A549 (cell line): ENCODE measurements around the gene ATP8A2. TPM values are rescaled to one million over a fixed set of nuclear protein-coding genes. Genes with fewer than 3 reads are reported as not detected.

Source experiments
- ATAC-seq, 2 experiments: fragments of 200-7000 bp in 1 of 2; fragments of >200 bp in 1 of 2; cut with Nextera tagmentation in 1 of 2; cut with Tn5 transposase in 1 of 2; 3 replicates each; pipeline versions ENCODE4 v1.8.0 to v1.9.1; 2018 to 2020; ENCODE audit warnings: mild to moderate bottlenecking in 1 of 2, moderate library complexity in 1 of 2
- CTCF ChIA-PET: fragments of 300-600 bp; sonication (Branson Sonifier 250); formaldehyde crosslinking; extraction: SDS; loops from one replicate; lab custom pipeline; 2021; ENCODE audit warnings: antibody characterized with exemption, inconsistent platforms; lab: Yijun Ruan, JAX
- POLR2A ChIA-PET: fragments of 350-600 bp; formaldehyde crosslinking; extraction: SDS; loops from one replicate; lab custom pipeline; 2021; ENCODE audit warnings: antibody characterized with exemption, inconsistent platforms; lab: Yijun Ruan, JAX
- DNase-seq, 2 experiments: peaks; one replicate each; pipeline versions ENCODE4 v3.0.0 to v3.0.0-alpha.2; 2011 to 2016; ENCODE audit warnings: low read depth in 1 of 2, low spot score in 1 of 2
- FAIRE-seq: peaks from 2 replicates; lab custom pipeline; 2011; peaks lifted over from hg19 to GRCh38; lab: Jason Lieb, UNC
- H3K27ac ChIP-seq, 2 experiments: fragments of >200 bp; sonication (Bioruptor Twin); formaldehyde crosslinking; 3 replicates each; pipeline ENCODE4 v1.5.1; 2016 to 2017
- H3K4me1 ChIP-seq: fragments of >200 bp; sonication (Bioruptor Twin); formaldehyde crosslinking; 3 replicates; pipeline ENCODE4 v1.6.1; 2016
- H3K4me2 ChIP-seq: fragments of >200 bp; sonication (Bioruptor Twin); formaldehyde crosslinking; 3 replicates; pipeline ENCODE4 v1.6.1; 2016
- H3K4me3 ChIP-seq: fragments of >200 bp; sonication (Bioruptor Twin); formaldehyde crosslinking; 3 replicates; pipeline ENCODE4 v1.5.1; 2016
- H3K9me3 ChIP-seq: fragments of >200 bp; sonication (Bioruptor Twin); formaldehyde crosslinking; 3 replicates; pipeline ENCODE4 v1.6.1; 2016
- CBX2 ChIP-seq: fragments of 200-600 bp; sonication (generic); IDR thresholded peaks from 2 replicates; pipeline ENCODE4 v1.6.1; 2016; ENCODE audit warnings: low read depth, mild to moderate bottlenecking, borderline replicate concordance
- E2F6 ChIP-seq: IDR thresholded peaks from 2 replicates; pipeline ENCODE4 v1.6.1; 2012; ENCODE audit warnings: low read depth, borderline replicate concordance
- FOSL2 ChIP-seq, 2 experiments: fragments of 450-650 bp in 1 of 2; fragments of >200 bp in 1 of 2; sonication (Bioruptor Twin) in 1 of 2; formaldehyde crosslinking; IDR thresholded peaks; 2 replicates each; pipeline versions ENCODE4 v1.5.0 to v1.6.1; 2016 to 2020; ENCODE audit warnings: mild to moderate bottlenecking in 1 of 2, moderate library complexity in 1 of 2
- FOXS1 ChIP-seq: fragments of 250-450 bp; sonication (Bioruptor Pico); IDR thresholded peaks from 2 replicates; pipeline ENCODE4 v1.5.0; 2020; ENCODE audit warnings: mild to moderate bottlenecking, moderate library complexity
- HOXB13 ChIP-seq: fragments of 250-450 bp; sonication (Bioruptor Pico); IDR thresholded peaks from 2 replicates; pipeline ENCODE4 v1.5.0; 2020; ENCODE audit warnings: low read depth, mild to moderate bottlenecking, moderate library complexity
- HOXB5 ChIP-seq: fragments of 250-450 bp; sonication (Bioruptor Pico); IDR thresholded peaks from 2 replicates; pipeline ENCODE4 v1.5.0; 2020; ENCODE audit warnings: mild to moderate bottlenecking, moderate library complexity
- MAFK ChIP-seq: fragments of 450-650 bp; IDR thresholded peaks from 2 replicates; pipeline ENCODE4 v1.6.1; 2014; ENCODE audit not compliant: partially characterized antibody
- NFE2L2 ChIP-seq: fragments of 150-350 bp; conservative IDR thresholded peaks from 2 replicates; pipeline ENCODE4 v1.6.1; 2014; ENCODE audit warnings: low read length
- NPAS2 ChIP-seq: fragments of 250-450 bp; sonication (Bioruptor Pico); IDR thresholded peaks from 2 replicates; pipeline ENCODE4 v1.8.0; 2022; ENCODE audit warnings: mild to moderate bottlenecking, moderate library complexity, borderline replicate concordance
- NR3C1 ChIP-seq: fragments of >200 bp; sonication (Bioruptor Twin); formaldehyde crosslinking; IDR thresholded peaks from 3 replicates; pipeline ENCODE4 v1.6.1; 2017
- RAD21 ChIP-seq, 2 experiments: fragments of >200 bp in 1 of 2; sonication (Bioruptor Twin) in 1 of 2; formaldehyde crosslinking in 1 of 2; IDR thresholded peaks in 1 of 2; conservative IDR thresholded peaks in 1 of 2; 2 replicates in 1 of 2; 3 replicates in 1 of 2; pipeline ENCODE4 v1.6.1; 2012 to 2018; ENCODE audit warnings: inconsistent platforms in 1 of 2
- RFX5 ChIP-seq: fragments of 450-650 bp; IDR thresholded peaks from 2 replicates; pipeline ENCODE4 v1.7.1; 2014; ENCODE audit warnings: antibody characterized with exemption, mild to moderate bottlenecking, moderate library complexity
- TP53 ChIP-seq: fragments of 250-450 bp; sonication (Bioruptor Pico); IDR thresholded peaks from 2 replicates; pipeline ENCODE4 v1.5.0; 2021; ENCODE audit warnings: mild to moderate bottlenecking, moderate library complexity
- ZNF302 ChIP-seq: fragments of 250-450 bp; sonication (Bioruptor Pico); IDR thresholded peaks from 2 replicates; pipeline ENCODE4 v1.9.0; 2021; ENCODE audit warnings: inconsistent platforms, mild to moderate bottlenecking, moderate library complexity
- WGBS: methylation state at CpG from one replicate; pipeline ENCODE4 v1.1.6; 2017; ENCODE audit errors: missing lambda C conversion rate; 5-methylcytosine and 5-hydroxymethylcytosine counted together
- polyA plus RNA-seq, 4 experiments: library from polyadenylated mRNA; depleted of rRNA in 3 of 4; stranded (reverse); fragments of >200 nt; fragmentation: RNase III in 1 of 4; extraction: RNeasy Plus Mini Kit Qiagen cat#74134 plus additional on column Dnase treatment in 1 of 4; gene quantifications; 2 replicates in 3 of 4; 3 replicates in 1 of 4; pipeline ENCODE4 v1.2.3, GENCODE V29; 2011 to 2017
- TF ChIP-seq, protein P1 (sequence below): fragments of 150-350 bp; IDR thresholded peaks from 2 replicates; pipeline ENCODE4 v1.6.1; 2014; ENCODE audit warnings: low read depth, mild to moderate bottlenecking, low read length
- TF ChIP-seq, protein P2 (sequence below): fragments of 250-450 bp; sonication (Bioruptor Pico); IDR thresholded peaks from 2 replicates; pipeline ENCODE4 v1.5.0; 2020; ENCODE audit warnings: low read depth, mild to moderate bottlenecking, moderate library complexity

The ATP8A2 gene
- polyA plus RNA-seq, 2 of the 4 experiments (the other 2 are of a cell fraction) = 0.03 TPM; not detected in 1

- FAIRE-seq (no peak), ATAC-seq (no peak), DNase-seq (no peak)
- no peak overlapping the region for H3K4me3 ChIP-seq
- 8% methylated on average over 5 of the region's 7 CpGs for WGBS
- H3K9me3 ChIP-seq = no peaks in the 10 kb centered on the region
- H3K4me2 ChIP-seq = no peak overlapping the region
- TF ChIP-seq MAFK (no peak), RFX5 (no peak), ZNF302 (no peak)
- ChIA-PET POLR2A (no interaction called here), CTCF (no interaction called here)
- H3K4me1 ChIP-seq = no peaks in the 10 kb centered on the region
- no peak overlapping the region for H3K27ac ChIP-seq
Observed at GRCh38 chr13:25453850-25454365, 82.1 kb downstream of the ATP8A2 start.

DNA sequence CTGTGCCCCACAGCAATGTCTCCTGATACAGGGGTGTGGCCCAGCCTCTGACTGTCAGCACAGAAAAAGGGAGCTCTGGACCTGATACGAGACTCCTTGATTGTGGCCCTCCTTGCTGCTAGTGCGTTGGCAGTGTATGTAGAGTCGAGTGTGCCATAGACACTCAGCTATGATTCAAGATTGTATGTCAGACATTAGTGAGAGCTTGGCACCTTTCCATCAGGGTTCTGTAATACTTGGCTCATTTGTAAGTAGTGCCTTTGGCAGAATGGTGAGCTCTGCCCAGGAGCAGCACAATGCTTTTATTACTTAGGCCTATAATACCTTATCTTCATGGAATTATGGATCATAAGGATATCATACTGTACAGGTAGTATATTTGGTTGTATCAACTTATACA lies 83.4 kb downstream of the ATP8A2 start:
- TF ChIP-seq NR3C1 = no peak
- TF ChIP-seq CBX2 = no peak
- TF ChIP-seq FOSL2 (IDR thresholded peaks at IDR 0.05) = no peak
- no peak for TF ChIP-seq FOSL2 (CRISPR knock-in tag; IDR thresholded peaks at IDR 0.05)
- no peak for TF ChIP-seq NFE2L2
- TF ChIP-seq MAFK = no peak
- no peak for TF ChIP-seq E2F6
- TF ChIP-seq HOXB13 = no peak
- TF ChIP-seq FOXS1 (CRISPR knock-in tag) = no peak
- no peak for TF ChIP-seq HOXB5
- POLR2A ChIA-PET = no interaction called here
- CTCF ChIA-PET = interaction anchor here (1.1 kb wide), 1 partner anchor 12 kb away, joined by 3 read pairs; no protein-coding TSS in a partner anchor
- ATAC-seq (no peak), DNase-seq (no peak), FAIRE-seq (no peak)
- no peaks in the 10 kb centered on the region for H3K9me3 ChIP-seq
- WGBS = 14% methylated on average over 2 of the region's 3 CpGs
- no peak overlapping the region for H3K4me3 ChIP-seq
- H3K4me2 ChIP-seq = no peak overlapping the region
- no peak overlapping the region for H3K27ac ChIP-seq
- H3K4me1 ChIP-seq = no peaks in the 10 kb centered on the region

- H3K4me3 ChIP-seq = no peak overlapping the region
- ChIA-PET CTCF (no interaction called here), POLR2A (no interaction called here)
- H3K9me3 ChIP-seq = no peaks in the 10 kb centered on the region
- WGBS = 0% methylated on average over 4 of the region's 4 CpGs
- H3K4me2 ChIP-seq = no peak overlapping the region
- H3K4me1 ChIP-seq = no peaks in the 10 kb centered on the region
- no peak for FAIRE-seq
- no peak overlapping the region for H3K27ac ChIP-seq
- TF ChIP-seq, protein P1, sequence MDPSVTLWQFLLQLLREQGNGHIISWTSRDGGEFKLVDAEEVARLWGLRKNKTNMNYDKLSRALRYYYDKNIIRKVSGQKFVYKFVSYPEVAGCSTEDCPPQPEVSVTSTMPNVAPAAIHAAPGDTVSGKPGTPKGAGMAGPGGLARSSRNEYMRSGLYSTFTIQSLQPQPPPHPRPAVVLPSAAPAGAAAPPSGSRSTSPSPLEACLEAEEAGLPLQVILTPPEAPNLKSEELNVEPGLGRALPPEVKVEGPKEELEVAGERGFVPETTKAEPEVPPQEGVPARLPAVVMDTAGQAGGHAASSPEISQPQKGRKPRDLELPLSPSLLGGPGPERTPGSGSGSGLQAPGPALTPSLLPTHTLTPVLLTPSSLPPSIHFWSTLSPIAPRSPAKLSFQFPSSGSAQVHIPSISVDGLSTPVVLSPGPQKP = no peak
- TF ChIP-seq, protein P2, sequence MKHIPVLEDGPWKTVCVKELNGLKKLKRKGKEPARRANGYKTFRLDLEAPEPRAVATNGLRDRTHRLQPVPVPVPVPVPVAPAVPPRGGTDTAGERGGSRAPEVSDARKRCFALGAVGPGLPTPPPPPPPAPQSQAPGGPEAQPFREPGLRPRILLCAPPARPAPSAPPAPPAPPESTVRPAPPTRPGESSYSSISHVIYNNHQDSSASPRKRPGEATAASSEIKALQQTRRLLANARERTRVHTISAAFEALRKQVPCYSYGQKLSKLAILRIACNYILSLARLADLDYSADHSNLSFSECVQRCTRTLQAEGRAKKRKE (CRISPR knock-in tag) = no peak
- TF ChIP-seq NPAS2 (CRISPR knock-in tag) (no peak), RAD21 (conservative IDR thresholded peaks at IDR 0.05 in 1 of 2, IDR thresholded peaks at IDR 0.05 in 1 of 2) (no peak), TP53 (CRISPR knock-in tag) (no peak)
- no peak for DNase-seq
- ATAC-seq = no peak
Observed at GRCh38 chr13:25457566-25457965, 85.8 kb downstream of the ATP8A2 start.
